Bronchial epithelial cell (primary cell): ENCODE data around the gene RNU6-9. TPM values are rescaled to one million over a fixed set of nuclear protein-coding genes. Genes with fewer than 3 reads are reported as not detected.

Source experiments
- DNase-seq: peaks from one replicate; pipeline ENCODE4 v3.0.0-alpha.2; 2010; ENCODE audit warnings: low read depth
- FAIRE-seq: peaks from 2 replicates; lab custom pipeline; 2011; peaks lifted over from hg19 to GRCh38; lab: Jason Lieb, UNC
- H3K27me3 ChIP-seq: 2 replicates; pipeline ENCODE4 v1.5.1; 2011; ENCODE audit warnings: low read length; ENCODE audit not compliant: control insufficient read depth, insufficient read depth
- H3K36me3 ChIP-seq: 2 replicates; pipeline ENCODE4 v1.5.1; 2011; ENCODE audit warnings: low read length; ENCODE audit not compliant: control insufficient read depth, insufficient read depth
- H3K4me3 ChIP-seq: 2 replicates; pipeline ENCODE4 v1.5.1; 2011; ENCODE audit warnings: mild to moderate bottlenecking, low read depth, low read length, control low read depth
- total RNA-seq: library from RNA; depleted of rRNA; stranded (reverse); fragments of >200 nt; gene quantifications from 2 replicates; pipeline ENCODE4 v1.2.1, GENCODE V29; 2014
- TF ChIP-seq, protein P1 (sequence below): IDR thresholded peaks from 2 replicates; pipeline ENCODE4 v1.5.1; 2011; ENCODE audit warnings: mild to moderate bottlenecking, moderate library complexity, low read length, control low read depth, inconsistent platforms; ENCODE audit not compliant: insufficient read depth, severe bottlenecking

RNU6-9 gene
- total RNA-seq, 1 donor from 2014 or later = not detected

- FAIRE-seq (no peak), DNase-seq (no peak)
- Histone ChIP-seq H3K36me3 (peaks cover 9% of the 10 kb centered on the region), H3K27me3 (no peaks in the 10 kb centered on the region), H3K4me3 (no peak overlapping the region)
- TF ChIP-seq, protein P1, sequence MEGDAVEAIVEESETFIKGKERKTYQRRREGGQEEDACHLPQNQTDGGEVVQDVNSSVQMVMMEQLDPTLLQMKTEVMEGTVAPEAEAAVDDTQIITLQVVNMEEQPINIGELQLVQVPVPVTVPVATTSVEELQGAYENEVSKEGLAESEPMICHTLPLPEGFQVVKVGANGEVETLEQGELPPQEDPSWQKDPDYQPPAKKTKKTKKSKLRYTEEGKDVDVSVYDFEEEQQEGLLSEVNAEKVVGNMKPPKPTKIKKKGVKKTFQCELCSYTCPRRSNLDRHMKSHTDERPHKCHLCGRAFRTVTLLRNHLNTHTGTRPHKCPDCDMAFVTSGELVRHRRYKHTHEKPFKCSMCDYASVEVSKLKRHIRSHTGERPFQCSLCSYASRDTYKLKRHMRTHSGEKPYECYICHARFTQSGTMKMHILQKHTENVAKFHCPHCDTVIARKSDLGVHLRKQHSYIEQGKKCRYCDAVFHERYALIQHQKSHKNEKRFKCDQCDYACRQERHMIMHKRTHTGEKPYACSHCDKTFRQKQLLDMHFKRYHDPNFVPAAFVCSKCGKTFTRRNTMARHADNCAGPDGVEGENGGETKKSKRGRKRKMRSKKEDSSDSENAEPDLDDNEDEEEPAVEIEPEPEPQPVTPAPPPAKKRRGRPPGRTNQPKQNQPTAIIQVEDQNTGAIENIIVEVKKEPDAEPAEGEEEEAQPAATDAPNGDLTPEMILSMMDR = no peak
These were observed 25.9 kb upstream of the RNU6-9 start for GRCh38 chr19:867301-867793.

- Histone ChIP-seq H3K4me3 (no peak overlapping the region), H3K27me3 (no peaks in the 10 kb centered on the region), H3K36me3 (peaks cover 9% of the 10 kb centered on the region)
- DNase-seq = no peak
- TF ChIP-seq, protein P1 = no peak
- FAIRE-seq = no peak
These were observed 25.3 kb upstream of the RNU6-9 start for GRCh38 chr19:867855-868457.

DNA sequence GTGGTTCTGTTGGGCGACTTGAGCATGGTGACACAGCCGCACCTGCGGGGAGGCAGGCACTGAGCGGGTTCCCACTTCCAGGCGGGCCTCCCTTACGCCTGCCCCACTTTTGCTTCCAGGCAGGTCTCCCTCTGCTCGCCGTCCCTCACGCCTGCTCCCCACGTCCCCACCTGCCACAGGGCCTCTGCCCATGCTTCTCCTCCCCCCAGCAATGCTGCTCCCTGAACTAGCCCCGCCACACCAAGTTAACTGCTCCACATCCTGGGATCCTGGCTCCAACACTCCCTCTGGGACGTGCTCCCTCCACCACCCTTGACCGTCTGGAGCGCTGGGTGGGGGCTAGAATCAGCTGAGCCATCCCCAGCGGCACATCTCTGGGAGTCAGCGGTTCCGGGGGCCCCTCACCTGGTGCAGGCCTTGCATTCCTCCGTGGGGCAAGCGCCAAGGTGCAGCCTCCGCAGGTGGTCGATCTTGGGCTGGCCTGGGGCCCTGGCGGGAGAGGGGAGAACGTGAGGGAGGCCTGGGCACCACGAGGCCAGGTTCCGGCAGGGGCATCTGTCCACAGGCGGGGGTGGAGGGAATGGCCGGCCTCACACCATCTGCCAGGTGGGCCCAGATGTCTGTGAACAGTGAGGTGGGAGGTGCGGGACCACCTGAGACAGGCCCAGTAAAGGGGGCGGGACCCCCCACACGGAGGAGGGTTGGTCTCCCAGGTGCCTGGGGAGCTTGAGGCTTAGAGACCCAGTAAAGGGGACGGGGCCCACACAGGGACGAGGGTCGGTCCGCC, 24.6 kb upstream of the RNU6-9 start:
- Histone ChIP-seq H3K27me3 (no peaks in the 10 kb centered on the region), H3K36me3 (peaks cover 9% of the 10 kb centered on the region), H3K4me3 (no peak overlapping the region)
- no peak for FAIRE-seq
- no peak for DNase-seq
- TF ChIP-seq, protein P1 = no peak

DNA sequence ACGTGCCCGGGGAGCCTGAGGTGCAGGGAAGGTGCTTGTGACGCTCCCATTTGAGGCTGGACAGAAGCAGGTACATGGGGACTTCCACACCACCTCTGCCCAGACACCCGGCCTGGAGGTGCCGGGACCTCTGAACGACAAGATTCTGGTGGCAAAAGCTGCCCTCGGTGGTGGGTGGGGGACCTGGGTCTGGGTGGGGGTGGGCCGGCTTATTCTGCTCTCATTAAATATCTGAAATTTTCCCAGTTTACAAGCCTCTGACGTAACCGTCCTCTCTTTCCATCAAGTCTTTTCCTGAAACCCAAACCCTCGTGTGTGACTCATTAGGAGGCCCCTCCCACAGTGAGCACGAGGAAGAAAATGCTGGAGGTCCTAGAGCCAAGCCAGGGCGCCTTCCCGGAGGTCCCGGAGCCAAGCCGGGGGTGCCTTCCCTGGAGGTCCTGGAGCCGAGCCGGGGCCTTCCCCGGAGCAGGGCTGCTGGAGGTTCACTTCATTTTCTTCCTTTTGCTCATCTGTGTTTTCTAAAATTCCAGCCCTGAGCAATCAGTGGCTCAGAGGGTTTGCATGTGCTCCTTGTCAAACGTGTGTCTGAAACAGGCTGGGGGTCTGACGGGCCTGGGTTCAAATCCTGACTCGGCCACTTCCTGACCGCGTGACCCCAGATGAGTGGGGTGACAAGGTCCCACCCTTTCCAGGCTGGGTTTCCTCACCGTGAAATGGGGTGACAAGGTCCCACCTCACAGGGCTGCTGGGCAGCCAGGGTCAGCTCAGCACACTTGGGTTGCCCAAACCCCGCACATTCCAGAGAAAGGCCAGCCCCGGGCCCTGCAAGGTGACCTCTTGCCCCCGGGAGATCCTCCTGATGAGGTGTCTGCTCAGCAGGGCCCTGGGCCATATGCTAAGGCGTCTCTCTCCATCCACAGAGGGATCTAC, 23.8 kb upstream of the RNU6-9 start:
- Histone ChIP-seq H3K27me3 (no peaks in the 10 kb centered on the region), H3K4me3 (no peak overlapping the region), H3K36me3 (peaks cover 9% of the 10 kb centered on the region)
- TF ChIP-seq, protein P1 = no peak
- FAIRE-seq (no peak), DNase-seq (peak; percentile 82)

- Histone ChIP-seq H3K36me3 (peaks cover 10% of the 10 kb centered on the region), H3K27me3 (no peaks in the 10 kb centered on the region), H3K4me3 (no peak overlapping the region)
- DNase-seq (no peak), FAIRE-seq (no peak)
- TF ChIP-seq, protein P1 = no peak
These were observed 23.0 kb upstream of the RNU6-9 start for GRCh38 chr19:870314-870713.
